GM12878 (cell line): ENCODE results near the gene SLC10A4. TPM values are rescaled to one million over a fixed set of nuclear protein-coding genes. Genes with fewer than 3 reads are reported as not detected.

Experiments used
- ATAC-seq: fragments of 200-7000 bp; cut with Tn5 transposase; 3 replicates; pipeline ENCODE4 v1.9.1; 2020; ENCODE audit warnings: mild to moderate bottlenecking, moderate library complexity
- BruUV-seq: library from RNA; stranded (reverse); fragments of 400-500 nt; replicated peaks from 2 replicates; lab custom pipeline; 2021; lab: Mats Ljungman, UMichigan
- CTCF ChIA-PET: fragments of 300-600 bp; sonication (Branson Sonifier 250); formaldehyde crosslinking; extraction: SDS; loops from one replicate; lab custom pipeline; 2021; ENCODE audit warnings: inconsistent platforms; lab: Yijun Ruan, JAX
- POLR2A ChIA-PET: fragments of 350-600 bp; formaldehyde crosslinking; extraction: SDS; loops from one replicate; lab custom pipeline; 2021; ENCODE audit warnings: inconsistent platforms; lab: Charles Lee
- RAD21 ChIA-PET: fragments of 300-600 bp; sonication (Branson Sonifier 250); formaldehyde crosslinking; loops from one replicate; lab custom pipeline; 2023; ENCODE audit warnings: antibody characterized with exemption; ENCODE audit not compliant: unreplicated experiment; lab: Charles Lee
- SMC1A ChIA-PET: fragments of 300-600 bp; sonication (Branson Sonifier 250); formaldehyde crosslinking; loops from one replicate; lab custom pipeline; 2023; ENCODE audit not compliant: unreplicated experiment, uncharacterized antibody; lab: Charles Lee
- DNase-seq: peaks from one replicate; pipeline ENCODE4 v3.0.0-alpha.2; 2011; ENCODE audit warnings: low read depth, low spot score
- FAIRE-seq: peaks from 3 replicates; lab custom pipeline; 2011; peaks lifted over from hg19 to GRCh38; lab: Jason Lieb, UNC
- H2AFZ ChIP-seq: 2 replicates; pipeline ENCODE4 v1.6.0; 2011; ENCODE audit warnings: low read depth, low read length, control low read depth; ENCODE audit not compliant: control insufficient read depth
- H3K27ac ChIP-seq: 2 replicates; pipeline ENCODE4 v1.5.1; 2011; ENCODE audit warnings: control low read depth; ENCODE audit not compliant: control insufficient read depth, insufficient read depth
- H3K27me3 ChIP-seq, 2 experiments: replicated peaks in 1 of 2; 2 replicates each; pipeline versions ENCODE4 v1.6.0 to v1.6.1; 2011; ENCODE audit warnings: low read length in 1 of 2; ENCODE audit not compliant: control insufficient read depth in 2 of 2, insufficient read depth in 2 of 2
- H3K36me3 ChIP-seq, 2 experiments: 2 replicates each; pipeline ENCODE4 v1.5.1; 2011; ENCODE audit warnings: low read length in 1 of 2; ENCODE audit not compliant: control insufficient read depth in 2 of 2, insufficient read depth in 2 of 2
- H3K4me1 ChIP-seq: 2 replicates; pipeline ENCODE4 v1.6.1; 2011; ENCODE audit warnings: mild to moderate bottlenecking, low read length, moderate library complexity, mixed read lengths; ENCODE audit not compliant: control insufficient read depth, insufficient read depth
- H3K4me2 ChIP-seq: 2 replicates; pipeline ENCODE4 v1.6.0; 2011; ENCODE audit warnings: control low read depth; ENCODE audit not compliant: control insufficient read depth, insufficient read depth
- H3K4me3 ChIP-seq: fragments of 200-600 bp; sonication (generic); 2 replicates; pipeline ENCODE4 v1.5.1; 2016
- H3K79me2 ChIP-seq: 2 replicates; pipeline ENCODE4 v1.6.0; 2011; ENCODE audit warnings: low read length; ENCODE audit not compliant: control insufficient read depth, insufficient read depth
- H3K9ac ChIP-seq: 2 replicates; pipeline ENCODE4 v1.8.0; 2011; ENCODE audit warnings: low read length, control low read depth, mixed read lengths; ENCODE audit not compliant: control insufficient read depth, insufficient read depth
- H3K9me3 ChIP-seq: replicated peaks from 3 replicates; pipeline ENCODE4 v1.5.1; 2011; ENCODE audit warnings: mild to moderate bottlenecking, low read length; ENCODE audit not compliant: control insufficient read depth, insufficient read depth
- H4K20me1 ChIP-seq: 2 replicates; pipeline ENCODE4 v1.6.0; 2011; ENCODE audit not compliant: control insufficient read depth, insufficient read depth
- CBX3 ChIP-seq: fragments of 200-600 bp; sonication (generic); IDR thresholded peaks from 2 replicates; pipeline ENCODE4 v1.6.1; 2016; ENCODE audit warnings: low read depth, borderline replicate concordance
- E2F4 ChIP-seq: IDR thresholded peaks from 2 replicates; pipeline ENCODE4 v1.6.1; 2012; ENCODE audit warnings: low read depth, low read length, improper control_type of control experiment
- IKZF2 ChIP-seq, 2 experiments: fragments of 450-650 bp; IDR thresholded peaks; 2 replicates each; pipeline ENCODE4 v1.6.1; 2017; ENCODE audit warnings: mild to moderate bottlenecking in 2 of 2, moderate library complexity in 2 of 2
- IRF4 ChIP-seq: IDR thresholded peaks from 2 replicates; pipeline ENCODE4 v1.6.1; 2011; ENCODE audit warnings: low read depth, low read length
- JUND ChIP-seq: IDR thresholded peaks from 2 replicates; pipeline ENCODE4 v1.6.1; 2012; ENCODE audit warnings: low read depth, mild to moderate bottlenecking, low read length, improper control_type of control experiment, moderate library complexity
- MEF2A ChIP-seq: IDR thresholded peaks from 2 replicates; pipeline ENCODE4 v1.6.1; 2011; ENCODE audit warnings: low read depth, mild to moderate bottlenecking, low read length, moderate library complexity; ENCODE audit not compliant: insufficient read depth
- SREBF2 ChIP-seq: IDR thresholded peaks from 2 replicates; pipeline ENCODE4 v1.6.1; 2012; ENCODE audit warnings: mild to moderate bottlenecking, low read length
- SUZ12 ChIP-seq: fragments of 200-600 bp; sonication (generic); IDR thresholded peaks from one replicate; pipeline ENCODE4 v1.6.1; 2018; ENCODE audit warnings: antibody characterized with exemption, mild to moderate bottlenecking; ENCODE audit not compliant: unreplicated experiment
- ZZZ3 ChIP-seq: IDR thresholded peaks from 2 replicates; pipeline ENCODE4 v1.6.1; 2011; ENCODE audit warnings: low read depth; ENCODE audit not compliant: control insufficient read depth, insufficient read length
- WGBS: methylation state at CpG from one replicate; pipeline ENCODE4 v1.1.6; 2016; ENCODE audit warnings: low lambda C conversion rate; ENCODE audit not compliant: insufficient replicate concordance, insufficient coverage; ENCODE audit errors: missing lambda C conversion rate; 5-methylcytosine and 5-hydroxymethylcytosine counted together
- in situ Hi-C: fragments of 300-500 bp; cut with MboI; formaldehyde crosslinking; loops from 9 replicates; pipeline ENCODE4 v1.14.3; 2018; ENCODE audit warnings: mixed read lengths
- intact Hi-C: fragments of 100-400 bp; cut with micrococcal nuclease; formaldehyde crosslinking; loops from one replicate; pipeline ENCODE4 v1.14.2; 2022; ENCODE audit not compliant: unreplicated experiment
- polyA plus RNA-seq, 11 experiments: library from polyadenylated mRNA; depleted of rRNA in 4 of 11; unstranded in 6 of 11; stranded (reverse) in 5 of 11; fragments of >200 nt; fragmentation: Nextera tagmentation in 4 of 11; fragmentation: Illumina TruSeq in 1 of 11; extraction: Ambion mirVana in 4 of 11; extraction: Trizol in 1 of 11; gene quantifications; 1 replicate in 1 of 11; 2 replicates in 10 of 11; pipeline versions ENCODE4 v1.2.1 to v1.2.3, GENCODE V29; 2011 to 2016; ENCODE audit warnings: inconsistent platforms in 2 of 11, missing spikeins in 2 of 11, low read depth in 1 of 11
- total RNA-seq, 4 experiments: library from RNA; depleted of rRNA in 3 of 4; stranded (reverse); fragments of >200 nt in 3 of 4; fragmentation: Illumina TruSeq in 1 of 4; extraction: Trizol in 1 of 4; gene quantifications; 2 replicates each; pipeline versions ENCODE4 v1.2.1 to v1.2.3, GENCODE V29; 2013 to 2021

Gene SLC10A4
- total and polyA plus RNA-seq, 10 of the 15 experiments (the other 5 are each of a cell fraction or from before 2014, with no cell fraction given) = 0.12 TPM; not detected in 9

GRCh38 chr4:48489683-48490011 is 6.5 kb downstream of the SLC10A4 start:
- no peak for ATAC-seq
- intact Hi-C loops = no loop called here
- Histone ChIP-seq H3K27me3 (peaks cover 6 to 27% of the 10 kb centered on the region in 2 experiments), H2AFZ (no peak overlapping the region; the same call in 1 of the 2 replicates), H3K27ac (no peak overlapping the region), H3K36me3 (no peaks in the 10 kb centered on the region), H3K9ac (no peak overlapping the region), H3K4me3 (peak overlapping the region; percentile 19; the same call in 1 of the 2 replicates), H3K9me3 (no peaks in the 10 kb centered on the region; the same call in 2 of the 3 replicates), H4K20me1 (no peaks in the 10 kb centered on the region; the same call in 1 of the 2 replicates), H3K4me2 (peak overlapping the region; percentile 67; the same call in 1 of the 2 replicates), H3K79me2 (no peaks in the 10 kb centered on the region), H3K4me1 (no peaks in the 10 kb centered on the region)
- in situ Hi-C loops = no loop called here
- no peak for FAIRE-seq
- no peak for DNase-seq
- WGBS = 50% methylated on average over 12 of the region's 14 CpGs
- TF ChIP-seq JUND (no peak), ZZZ3 (no peak), MEF2A (no peak), IKZF2 (IDR thresholded peaks at IDR 0.05) (no peak), E2F4 (no peak), SUZ12 (no peak), CBX3 (no peak), SREBF2 (no peak), IRF4 (no peak)
- RAD21 ChIA-PET = no interaction called here
- no TSS peak for BruUV-seq
- CTCF ChIA-PET = no interaction called here
- POLR2A ChIA-PET = no interaction called here
- SMC1A ChIA-PET = no interaction called here
